ENCODE data around the gene NAA25. TPM values are rescaled to one million over a fixed set of nuclear protein-coding genes. Genes with fewer than 3 reads are reported as not detected.

The NAA25 gene
- total and polyA plus RNA-seq, 9 of the 15 experiments (the other 6 are each of a cell fraction or from before 2014, with no cell fraction given) = 26.6 to 59.6 (median 48.9) TPM

DNA sequence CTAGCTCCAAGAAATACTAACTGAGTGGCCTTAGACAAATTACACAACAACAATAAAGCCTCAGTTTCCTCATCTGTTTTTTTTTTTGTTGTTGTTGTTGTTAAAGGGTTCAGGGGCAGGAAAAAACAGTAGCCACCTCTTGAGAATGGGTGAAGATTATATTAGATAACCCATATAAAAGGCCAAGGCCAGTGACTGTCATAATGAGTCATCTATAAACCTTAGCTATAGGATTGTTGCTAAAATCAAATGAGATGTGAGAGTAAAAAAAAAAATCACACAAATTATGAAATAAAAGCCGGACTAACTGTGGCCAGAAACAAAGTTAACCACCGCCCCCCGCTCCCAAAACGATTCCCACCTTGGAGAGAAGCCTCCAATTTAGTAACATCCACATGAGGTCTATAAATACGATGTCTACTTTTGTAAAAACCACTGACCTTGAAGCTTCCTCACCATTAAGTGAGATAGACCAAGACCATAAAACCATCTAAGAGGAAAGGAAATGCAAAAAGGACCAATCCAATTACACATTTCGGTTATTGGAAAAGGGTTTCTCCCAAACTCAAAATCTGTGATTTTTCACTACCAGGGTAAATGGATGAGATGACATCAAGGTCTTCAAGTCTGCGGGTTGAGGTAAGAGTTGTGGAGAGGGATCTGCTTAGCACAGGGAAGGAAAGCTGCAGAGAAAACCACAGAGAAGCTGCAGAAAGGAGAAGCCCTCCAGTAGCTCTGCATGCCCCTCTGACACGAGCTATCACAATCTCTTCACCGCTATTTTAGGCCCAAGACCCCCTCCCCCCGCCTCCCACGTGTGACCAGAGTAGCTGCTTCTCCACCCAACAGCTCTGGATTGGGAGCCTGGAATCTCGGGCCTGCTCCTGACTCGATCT is 1.0 kb downstream of the NAA25 start:
- peaks cover 18% of the 10 kb centered on the region; the same call in 1 of the 2 replicates for H4K20me1 ChIP-seq (replicated peaks; ENCODE audit: control insufficient read depth, insufficient read depth, low read length)
- H3K9me1 ChIP-seq (ENCODE audit: control insufficient read depth, insufficient read depth, low read length) = no peaks in the 10 kb centered on the region
- H3K4me3 ChIP-seq = peak overlapping the region; percentile 96
- BruUV-seq (replicated peaks) = TSS peak; percentile 45
- H3K4me2 ChIP-seq (ENCODE audit: insufficient read depth, low read length) = peak overlapping the region; percentile 89
- intact Hi-C loops (cut with micrococcal nuclease) = loop anchor here (2.0 kb wide), 1 partner anchor 63 kb away; no protein-coding TSS in a partner anchor
- POLR2A ChIA-PET = interaction anchor here (0.6 to 4.3 kb wide), 11 partner anchors 9 to 915 kb away, joined by 3 to 24 read pairs (median 4); partner anchors contain the start of genes ERP29 and TRAFD1
- peaks cover 32 to 36% of the 10 kb centered on the region in 2 experiments; a peak in 4 of 5 replicates for H3K4me1 ChIP-seq (replicated peaks in 1 of 2; ENCODE audit: control insufficient read depth in 2 of 2, insufficient read depth in 2 of 2, low read length in 2 of 2)
- H3K27ac ChIP-seq (ENCODE audit: extremely low read depth, low read depth, low read length) = peak overlapping the region; percentile 88
- H3K9me3 ChIP-seq (replicated peaks; ENCODE audit: control insufficient read depth, insufficient read depth, low read depth, low read length) = no peaks in the 10 kb centered on the region
- DNase-seq (ENCODE audit: extremely low read depth in 1 of 4, low spot score in 3 of 4) (peak; percentile 39 to 65 (median 42)), ATAC-seq (peak; percentile 10), FAIRE-seq (peak; percentile 75)
- WGBS (ENCODE audit: insufficient coverage, low coverage, missing lambda C conversion rate) = 1% methylated on average over 13 of the region's 13 CpGs
- CTCF ChIA-PET (ENCODE audit: low intra/inter-chr PET ratio) = interaction anchor here (0.6 kb wide), 1 partner anchor 93 kb away, joined by 3 read pairs; no protein-coding TSS in a partner anchor
- H2AFZ ChIP-seq (ENCODE audit: low read depth, low read length) = peak overlapping the region; percentile 66; the same call in 1 of the 2 replicates
- in situ Hi-C loops (cut with MboI) = no loop called here
- H3K36me3 ChIP-seq (ENCODE audit: control insufficient read depth, insufficient read depth, low read length) = peaks cover 43% of the 10 kb centered on the region
- no peaks in the 10 kb centered on the region for H3K27me3 ChIP-seq (ENCODE audit: control insufficient read depth in 2 of 2, insufficient read depth in 2 of 2, low read length in 2 of 2)
- H3K9ac ChIP-seq (ENCODE audit: insufficient read depth in 1 of 2, low read depth in 2 of 2, low read length in 2 of 2) = peak overlapping the region; percentile 92 to 100
- H3K79me2 ChIP-seq (ENCODE audit: control insufficient read depth, insufficient read depth, low read length) = peaks cover 65% of the 10 kb centered on the region
- TF ChIP-seq CAMTA2 (CRISPR knock-in tag; conservative IDR thresholded peaks at IDR 0.05) (no peak), NELFE (IDR thresholded peaks at IDR 0.05; ENCODE audit: insufficient read depth, insufficient read length) (no peak), MECOM (CRISPR knock-in tag; IDR thresholded peaks at IDR 0.05) (no peak), SMARCB1 (IDR thresholded peaks at IDR 0.05; ENCODE audit: insufficient read length, low read depth) (no peak), BRD4 (IDR thresholded peaks at IDR 0.05) (no peak), HEY1 (CRISPR knock-in tag; IDR thresholded peaks at IDR 0.05; ENCODE audit: borderline replicate concordance) (no peak), HIVEP1 (CRISPR knock-in tag; IDR thresholded peaks at IDR 0.05) (no peak), ZC3H8 (IDR thresholded peaks at IDR 0.05) (no peak), LCOR (CRISPR knock-in tag; IDR thresholded peaks at IDR 0.05) (peak; percentile 54; the same call in 1 of the 2 replicates), ZNF551 (CRISPR knock-in tag; IDR thresholded peaks at IDR 0.05) (no peak), NCOA4 (IDR thresholded peaks at IDR 0.05; ENCODE audit: partially characterized antibody) (no peak), IRF1 (CRISPR knock-in tag; IDR thresholded peaks at IDR 0.05; ENCODE audit: borderline replicate concordance) (no peak), MCM3 (IDR thresholded peaks at IDR 0.05) (no peak)
- TF ChIP-seq, protein P1, sequence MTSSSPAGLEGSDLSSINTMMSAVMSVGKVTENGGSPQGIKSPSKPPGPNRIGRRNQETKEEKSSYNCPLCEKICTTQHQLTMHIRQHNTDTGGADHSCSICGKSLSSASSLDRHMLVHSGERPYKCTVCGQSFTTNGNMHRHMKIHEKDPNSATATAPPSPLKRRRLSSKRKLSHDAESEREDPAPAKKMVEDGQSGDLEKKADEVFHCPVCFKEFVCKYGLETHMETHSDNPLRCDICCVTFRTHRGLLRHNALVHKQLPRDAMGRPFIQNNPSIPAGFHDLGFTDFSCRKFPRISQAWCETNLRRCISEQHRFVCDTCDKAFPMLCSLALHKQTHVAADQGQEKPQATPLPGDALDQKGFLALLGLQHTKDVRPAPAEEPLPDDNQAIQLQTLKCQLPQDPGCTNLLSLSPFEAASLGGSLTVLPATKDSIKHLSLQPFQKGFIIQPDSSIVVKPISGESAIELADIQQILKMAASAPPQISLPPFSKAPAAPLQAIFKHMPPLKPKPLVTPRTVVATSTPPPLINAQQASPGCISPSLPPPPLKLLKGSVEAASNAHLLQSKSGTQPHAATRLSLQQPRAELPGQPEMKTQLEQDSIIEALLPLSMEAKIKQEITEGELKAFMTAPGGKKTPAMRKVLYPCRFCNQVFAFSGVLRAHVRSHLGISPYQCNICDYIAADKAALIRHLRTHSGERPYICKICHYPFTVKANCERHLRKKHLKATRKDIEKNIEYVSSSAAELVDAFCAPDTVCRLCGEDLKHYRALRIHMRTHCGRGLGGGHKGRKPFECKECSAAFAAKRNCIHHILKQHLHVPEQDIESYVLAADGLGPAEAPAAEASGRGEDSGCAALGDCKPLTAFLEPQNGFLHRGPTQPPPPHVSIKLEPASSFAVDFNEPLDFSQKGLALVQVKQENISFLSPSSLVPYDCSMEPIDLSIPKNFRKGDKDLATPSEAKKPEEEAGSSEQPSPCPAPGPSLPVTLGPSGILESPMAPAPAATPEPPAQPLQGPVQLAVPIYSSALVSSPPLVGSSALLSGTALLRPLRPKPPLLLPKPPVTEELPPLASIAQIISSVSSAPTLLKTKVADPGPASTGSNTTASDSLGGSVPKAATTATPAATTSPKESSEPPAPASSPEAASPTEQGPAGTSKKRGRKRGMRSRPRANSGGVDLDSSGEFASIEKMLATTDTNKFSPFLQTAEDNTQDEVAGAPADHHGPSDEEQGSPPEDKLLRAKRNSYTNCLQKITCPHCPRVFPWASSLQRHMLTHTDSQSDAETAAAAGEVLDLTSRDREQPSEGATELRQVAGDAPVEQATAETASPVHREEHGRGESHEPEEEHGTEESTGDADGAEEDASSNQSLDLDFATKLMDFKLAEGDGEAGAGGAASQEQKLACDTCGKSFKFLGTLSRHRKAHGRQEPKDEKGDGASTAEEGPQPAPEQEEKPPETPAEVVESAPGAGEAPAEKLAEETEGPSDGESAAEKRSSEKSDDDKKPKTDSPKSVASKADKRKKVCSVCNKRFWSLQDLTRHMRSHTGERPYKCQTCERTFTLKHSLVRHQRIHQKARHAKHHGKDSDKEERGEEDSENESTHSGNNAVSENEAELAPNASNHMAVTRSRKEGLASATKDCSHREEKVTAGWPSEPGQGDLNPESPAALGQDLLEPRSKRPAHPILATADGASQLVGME (CRISPR knock-in tag; IDR thresholded peaks at IDR 0.05) = no peak
